ENCODE data around the gene LYZL4. TPM values are rescaled to one million over a fixed set of nuclear protein-coding genes. Genes with fewer than 3 reads are reported as not detected.

The LYZL4 gene
- total and polyA plus RNA-seq, 10 of the 15 experiments (the other 5 are each of a cell fraction or from before 2014, with no cell fraction given): 0.10 to 0.11 (median 0.11) TPM; not detected in 7

- H2AFZ ChIP-seq (ENCODE audit: control insufficient read depth, low read depth, low read length): no peak overlapping the region
- in situ Hi-C loops (cut with MboI): no loop called here
- ChIA-PET POLR2A (no interaction called here), CTCF (interaction anchor here (1.4 kb wide), 1 partner anchor 158 kb away, joined by 5 read pairs; no protein-coding TSS in a partner anchor), SMC1A (ENCODE audit: uncharacterized antibody, unreplicated experiment) (interaction anchor here (1.7 kb wide), 1 partner anchor 26 kb away, joined by 5 read pairs; no protein-coding TSS in a partner anchor), RAD21 (ENCODE audit: unreplicated experiment) (no interaction called here)
- H3K9me3 ChIP-seq (replicated peaks; ENCODE audit: control insufficient read depth, insufficient read depth, low read length): no peaks in the 10 kb centered on the region
- peaks cover 0 to 3% of the 10 kb centered on the region in 2 experiments; a peak in 1 of 4 replicates for H3K27me3 ChIP-seq (replicated peaks in 1 of 2; ENCODE audit: control insufficient read depth in 2 of 2, insufficient read depth in 2 of 2, low read length in 1 of 2)
- intact Hi-C loops (cut with micrococcal nuclease; ENCODE audit: unreplicated experiment): no loop called here
- no TSS peak for BruUV-seq (replicated peaks)
- H3K4me2 ChIP-seq (ENCODE audit: control insufficient read depth, insufficient read depth): no peak overlapping the region
- no peak for DNase-seq (ENCODE audit: low read depth, low spot score)
- H3K9ac ChIP-seq (ENCODE audit: control insufficient read depth, insufficient read depth, low read length): no peak overlapping the region
- no peak for ATAC-seq
- H3K4me1 ChIP-seq (ENCODE audit: control insufficient read depth, insufficient read depth, low read length): no peaks in the 10 kb centered on the region
- no peak for FAIRE-seq
- H3K79me2 ChIP-seq (ENCODE audit: control insufficient read depth, insufficient read depth, low read length): no peaks in the 10 kb centered on the region
- no peak for TF ChIP-seq YBX1 (IDR thresholded peaks at IDR 0.05)
- TF ChIP-seq CEBPB (IDR thresholded peaks at IDR 0.05; ENCODE audit: borderline replicate concordance in 1 of 2, low read depth in 2 of 2, low read length in 2 of 2): no peak
- TF ChIP-seq DPF2 (IDR thresholded peaks at IDR 0.05): no peak
- no peak for TF ChIP-seq RUNX3 (IDR thresholded peaks at IDR 0.05; ENCODE audit: low read length)
- TF ChIP-seq GABPA (IDR thresholded peaks at IDR 0.05; ENCODE audit: low read depth): no peak
- no peak for TF ChIP-seq SP1 (IDR thresholded peaks at IDR 0.05; ENCODE audit: low read depth, low read length)
- no peak for TF ChIP-seq TARDBP (IDR thresholded peaks at IDR 0.05; ENCODE audit: borderline replicate concordance)
- no peak for TF ChIP-seq PML (IDR thresholded peaks at IDR 0.05; ENCODE audit: low read length)
- TF ChIP-seq STAT1 (conservative IDR thresholded peaks at IDR 0.05): no peak
- TF ChIP-seq RB1 (IDR thresholded peaks at IDR 0.05; ENCODE audit: borderline replicate concordance): no peak
- no peak for TF ChIP-seq RCOR1 (conservative IDR thresholded peaks at IDR 0.05; ENCODE audit: low read depth, low read length)
- no peak for TF ChIP-seq NFIC (IDR thresholded peaks at IDR 0.05; ENCODE audit: low read depth, low read length)
- TF ChIP-seq E2F8 (IDR thresholded peaks at IDR 0.05; ENCODE audit: low read depth, partially characterized antibody): no peak
- no peak for TF ChIP-seq BMI1 (IDR thresholded peaks at IDR 0.05; ENCODE audit: borderline replicate concordance)
- TF ChIP-seq SIN3A (IDR thresholded peaks at IDR 0.05; ENCODE audit: low read depth, low read length): no peak
- no peak for TF ChIP-seq HDAC2 (IDR thresholded peaks at IDR 0.05)
- 42% methylated on average over 7 of the region's 7 CpGs for WGBS (ENCODE audit: insufficient coverage, insufficient replicate concordance, low lambda C conversion rate, missing lambda C conversion rate)
- no peaks in the 10 kb centered on the region for H3K36me3 ChIP-seq (ENCODE audit: control insufficient read depth in 2 of 2, insufficient read depth in 2 of 2, low read length in 1 of 2)
- H3K4me3 ChIP-seq: no peak overlapping the region
- H4K20me1 ChIP-seq (ENCODE audit: control insufficient read depth, insufficient read depth): no peaks in the 10 kb centered on the region
- H3K27ac ChIP-seq (ENCODE audit: control insufficient read depth, insufficient read depth): no peak overlapping the region
Observed at GRCh38 chr3:42405857-42406256, 4.6 kb downstream of the LYZL4 start.

Measured in GM12878 (cell line).